ENCODE results near the gene MIS12. TPM values are rescaled to one million over a fixed set of nuclear protein-coding genes. Genes with fewer than 3 reads are reported as not detected.

Gene MIS12
- polyA plus RNA-seq, 3 donors = 6.9 to 10.8 (median 8.9) TPM

GRCh38 chr17:5481451-5481850 lies 4.9 kb upstream of the MIS12 start:
- Mint-ChIP-seq H3K36me3 (peaks cover 71 to 78% of the 10 kb centered on the region in 2 donors), H3K27me3 (ENCODE audit: low read depth in 3 of 3) (no peaks in the 10 kb centered on the region), H3K4me3 (no peak overlapping the region), H3K4me1 (peaks cover 10% of the 10 kb centered on the region), H3K27ac (no peak overlapping the region), H3K9me3 (peaks cover 0 to 2% (median 0%) of the 10 kb centered on the region in 7 donors)
- H3K27ac ChIP-seq (ENCODE audit: low read depth in 1 of 2, low read length in 2 of 2) = no peak overlapping the region
- no peaks in the 10 kb centered on the region for H3K27me3 ChIP-seq (ENCODE audit: control insufficient read depth in 2 of 2, insufficient read depth in 2 of 2, low read length in 2 of 2)
- no peaks in the 10 kb centered on the region for H3K9me3 ChIP-seq (replicated peaks in 1 of 2; ENCODE audit: control insufficient read depth in 1 of 2, insufficient read depth in 1 of 2, low read length in 2 of 2)
- H3K4me1 ChIP-seq (ENCODE audit: control insufficient read depth in 1 of 2, insufficient read depth in 2 of 2, low read length in 2 of 2) = peaks cover 7 to 12% of the 10 kb centered on the region in 2 donors
- 100% methylated on average over 4 of the region's 4 CpGs for WGBS (ENCODE audit: insufficient coverage)
- DNase-seq = no peak
- no peak overlapping the region for H2AFZ ChIP-seq (ENCODE audit: insufficient read depth, low read depth, low read length, poor library complexity, severe bottlenecking)
- H3K9ac ChIP-seq (ENCODE audit: insufficient read depth, low read length, poor library complexity, severe bottlenecking) = no peak overlapping the region
- H3K36me3 ChIP-seq (replicated peaks in 1 of 2; ENCODE audit: control insufficient read depth in 1 of 2, insufficient read depth in 2 of 2, low read length in 2 of 2) = peaks cover 60 to 81% of the 10 kb centered on the region in 2 donors
- H4K20me1 ChIP-seq (ENCODE audit: insufficient read depth, low read length) = peaks cover 33% of the 10 kb centered on the region
- intact Hi-C loops (cut with micrococcal nuclease) = loop anchor here (10.0 kb wide), 2 partner anchors 47 to 963 kb away; partner anchors contain the start of genes C1QBP (in 1 of the 2) and PIMREG (in 1 of the 2)
- no peak overlapping the region for H3K4me3 ChIP-seq (replicated peaks in 1 of 3; ENCODE audit: low read depth in 2 of 3, low read length in 3 of 3)
- no peak for TF ChIP-seq CTCF (IDR thresholded peaks at IDR 0.05)
- no peak overlapping the region for H3K4me2 ChIP-seq (replicated peaks; ENCODE audit: extremely low read depth, low read length, poor library complexity, severe bottlenecking)
- peaks cover 65% of the 10 kb centered on the region for H3K79me2 ChIP-seq (ENCODE audit: insufficient read depth, low read length)

GRCh38 chr17:5485270-5486205 lies 828 bp upstream of the MIS12 start, which contains the start of gene DERL2:
DERL2 (minus strand) TSS chr17:5486178; CDS start chr17:5486161, 17 bp downstream.
- peak within 1 kb of the TSS; percentile 97 to 99 (median 98) for H3K27ac Mint-ChIP-seq
- H3K27ac ChIP-seq (ENCODE audit: low read depth in 1 of 2, low read length in 2 of 2) = peak within 1 kb of the TSS; percentile 91 to 96
- H3K9me3 Mint-ChIP-seq = no peaks in the 10 kb centered on the region
- H3K4me3 Mint-ChIP-seq = peak within 1 kb of the TSS; percentile 93 to 97
- no peak for TF ChIP-seq CTCF (IDR thresholded peaks at IDR 0.05)
- peak within 1 kb of the TSS; percentile 90 to 98 (median 91) for H3K4me3 ChIP-seq (replicated peaks in 1 of 3; ENCODE audit: low read depth in 2 of 3, low read length in 3 of 3)
- H4K20me1 ChIP-seq (ENCODE audit: insufficient read depth, low read length) = peaks cover 11% of the 10 kb centered on the region
- H3K4me2 ChIP-seq (replicated peaks; ENCODE audit: extremely low read depth, low read length, poor library complexity, severe bottlenecking) = peak within 1 kb of the TSS; percentile 93
- H3K27me3 ChIP-seq (ENCODE audit: control insufficient read depth in 2 of 2, insufficient read depth in 2 of 2, low read length in 2 of 2) = no peaks in the 10 kb centered on the region
- whole genome bisulfite sequencing (ENCODE audit: insufficient coverage) = under 1% methylated on average over 18 of the region's 29 CpGs
- peaks cover 33 to 66% of the 10 kb centered on the region in 2 donors for H3K36me3 ChIP-seq (replicated peaks in 1 of 2; ENCODE audit: control insufficient read depth in 1 of 2, insufficient read depth in 2 of 2, low read length in 2 of 2)
- peaks cover 0 to 1% (median 0%) of the 10 kb centered on the region in 3 donors for H3K27me3 Mint-ChIP-seq (ENCODE audit: low read depth in 3 of 3)
- DNase-seq = no peak
- peaks cover 19% of the 10 kb centered on the region for H3K4me1 Mint-ChIP-seq
- peaks cover 76% of the 10 kb centered on the region for H3K79me2 ChIP-seq (ENCODE audit: insufficient read depth, low read length)
- H3K36me3 Mint-ChIP-seq = peaks cover 55% of the 10 kb centered on the region in 2 donors
- peak within 1 kb of the TSS; percentile 95 for H3K9ac ChIP-seq (ENCODE audit: insufficient read depth, low read length, poor library complexity, severe bottlenecking)
- H3K9me3 ChIP-seq (replicated peaks in 1 of 2; ENCODE audit: control insufficient read depth in 1 of 2, insufficient read depth in 1 of 2, low read length in 2 of 2) = no peaks in the 10 kb centered on the region
- peak within 1 kb of the TSS; percentile 95 for H2AFZ ChIP-seq (ENCODE audit: insufficient read depth, low read depth, low read length, poor library complexity, severe bottlenecking)
- intact Hi-C loops (cut with micrococcal nuclease) = loop anchor here (2.0 to 10.0 kb wide), 4 partner anchors 49 to 959 kb away; partner anchors contain the start of genes C1QBP (in 1 of the 2), NUP88 (in 1 of the 2) and PIMREG (in 1 of the 2)
- peaks cover 15 to 22% of the 10 kb centered on the region in 2 donors for H3K4me1 ChIP-seq (ENCODE audit: control insufficient read depth in 1 of 2, insufficient read depth in 2 of 2, low read length in 2 of 2)

All from CD14-positive monocyte (primary cell).